HG03439 (cell line): Measurements from ENCODE around the gene MAT2B.
A peak's percentile ranks its signal among the peaks of the same experiment; 100 is the strongest.
"Not testable (repeated sequence)": the region's sequence is repeated elsewhere in the genome, so short reads cannot be mapped to it uniquely, and the experiment has no call there.

ENCODE experiments used
- ATAC-seq: cut with Tn5 transposase; IDR thresholded peaks from one replicate; pipeline ENCODE4 v1.9.1; 2021; ENCODE audit warnings: mild to moderate bottlenecking, moderate library complexity; ENCODE audit not compliant: unreplicated experiment

Gene MAT2B

GRCh38 chr5:163503106-163504078 lies 2.0 kb upstream of the MAT2B start:
- no peak for ATAC-seq

- no peak for ATAC-seq
These were observed 1.1 kb upstream of the MAT2B start for GRCh38 chr5:163504079-163504931.

GRCh38 chr5:163505049-163505367 lies 411 bp upstream of the MAT2B start:
- no peak for ATAC-seq

DNA sequence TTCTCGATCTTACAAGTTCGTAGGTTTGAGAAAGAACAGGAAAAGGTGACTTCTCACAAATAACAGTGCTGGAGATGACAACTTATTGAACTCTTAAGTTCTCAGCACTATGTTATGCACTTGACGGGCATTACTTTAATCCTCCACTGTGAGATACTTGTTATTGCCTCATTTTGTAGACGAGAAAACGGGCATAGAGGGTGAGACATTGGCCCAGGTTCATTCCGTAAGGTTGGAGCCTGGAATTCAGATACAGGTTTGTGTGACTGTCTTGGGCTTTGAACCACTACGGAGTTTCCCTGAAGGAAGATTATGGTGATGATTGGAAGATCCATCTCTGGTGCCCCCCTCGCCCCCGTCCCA lies 657 bp downstream of the MAT2B start:
- ATAC-seq = peak; percentile 14

DNA sequence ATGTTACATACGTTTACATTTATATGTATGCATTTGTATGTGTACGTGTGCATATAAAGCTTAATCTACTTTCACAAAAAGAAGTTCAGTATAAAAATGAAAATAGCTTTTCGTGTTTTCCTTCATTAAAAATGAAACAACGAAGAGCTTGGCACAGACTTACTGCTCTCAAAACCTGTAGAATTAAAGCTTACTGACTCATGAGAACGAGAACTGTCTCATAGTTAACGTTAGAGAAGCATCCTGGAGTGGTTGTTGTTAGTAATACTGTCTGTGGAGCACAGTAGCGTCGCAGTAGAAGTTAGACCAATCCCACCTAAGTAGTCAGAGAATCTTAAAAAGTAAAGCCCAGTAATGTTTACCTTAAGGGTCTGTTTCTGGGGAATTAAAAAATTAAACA lies 1.3 kb downstream of the MAT2B start:
- ATAC-seq = no peak

DNA sequence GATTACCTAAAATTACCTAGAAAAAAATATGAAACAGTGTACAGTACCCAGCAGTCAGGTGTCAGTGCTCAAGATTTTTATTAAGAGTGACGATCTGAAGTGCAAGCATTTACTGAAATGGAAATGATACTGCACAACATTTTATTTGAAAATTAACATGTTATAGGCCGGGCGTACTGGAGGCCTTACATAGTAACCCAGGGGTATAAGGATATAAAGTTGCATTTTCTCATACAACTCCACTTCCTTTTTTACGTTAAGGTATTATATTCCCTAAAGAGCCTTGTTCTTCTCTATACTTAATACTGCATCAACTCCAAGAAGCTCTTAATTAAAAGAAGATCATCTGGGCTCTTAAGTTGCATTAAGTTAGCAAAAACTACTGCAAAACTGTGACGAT lies 3.3 kb downstream of the MAT2B start:
- no peak for ATAC-seq

- no peak for ATAC-seq
These were observed 4.0 kb downstream of the MAT2B start for GRCh38 chr5:163509291-163509951.

GRCh38 chr5:163512526-163512925 lies 7.1 kb downstream of the MAT2B start:
- no peak for ATAC-seq

- no peak for ATAC-seq
These were observed 19.7 kb downstream of the MAT2B start for GRCh38 chr5:163525096-163525495.

DNA sequence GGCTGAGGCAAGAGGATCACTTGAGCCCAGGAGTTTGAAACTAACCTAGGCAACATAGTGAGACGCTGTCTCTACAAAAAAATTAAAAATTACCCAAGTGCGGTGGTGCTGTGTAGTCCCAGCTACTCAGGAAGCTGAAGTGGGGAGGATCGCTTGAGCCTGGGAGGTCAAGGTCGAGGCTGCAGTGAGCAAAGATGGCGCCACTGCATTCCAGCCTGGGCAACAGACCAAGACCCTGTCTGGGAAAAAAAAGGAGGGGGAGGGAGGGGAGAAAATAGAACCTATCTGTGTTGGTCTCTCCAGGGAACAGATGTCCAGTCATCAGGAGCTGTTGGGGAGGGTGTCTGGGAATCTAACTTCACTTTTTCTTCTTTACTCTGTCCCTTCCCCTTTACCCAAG lies 24.3 kb downstream of the MAT2B start:
- no peak for ATAC-seq

DNA sequence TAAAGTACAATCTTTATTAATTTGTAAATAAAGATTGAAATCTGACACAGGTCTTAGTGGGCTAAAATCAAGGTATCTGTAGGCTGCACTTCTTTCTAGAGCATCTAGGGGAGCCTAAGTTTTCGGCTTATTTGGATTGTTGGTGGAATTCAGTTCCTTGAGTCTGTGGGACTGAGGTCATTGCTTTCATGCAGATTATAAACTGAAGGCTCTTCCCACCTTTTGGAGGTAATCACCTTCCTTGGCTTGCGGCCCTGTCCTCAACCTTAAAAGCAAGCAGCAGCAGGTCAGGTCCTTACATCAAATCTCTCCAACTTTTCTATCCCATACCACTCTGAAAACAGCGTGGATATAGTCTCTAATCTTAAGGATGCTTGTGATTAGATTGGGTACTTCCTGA lies 25.9 kb downstream of the MAT2B start:
- ATAC-seq = no peak

DNA sequence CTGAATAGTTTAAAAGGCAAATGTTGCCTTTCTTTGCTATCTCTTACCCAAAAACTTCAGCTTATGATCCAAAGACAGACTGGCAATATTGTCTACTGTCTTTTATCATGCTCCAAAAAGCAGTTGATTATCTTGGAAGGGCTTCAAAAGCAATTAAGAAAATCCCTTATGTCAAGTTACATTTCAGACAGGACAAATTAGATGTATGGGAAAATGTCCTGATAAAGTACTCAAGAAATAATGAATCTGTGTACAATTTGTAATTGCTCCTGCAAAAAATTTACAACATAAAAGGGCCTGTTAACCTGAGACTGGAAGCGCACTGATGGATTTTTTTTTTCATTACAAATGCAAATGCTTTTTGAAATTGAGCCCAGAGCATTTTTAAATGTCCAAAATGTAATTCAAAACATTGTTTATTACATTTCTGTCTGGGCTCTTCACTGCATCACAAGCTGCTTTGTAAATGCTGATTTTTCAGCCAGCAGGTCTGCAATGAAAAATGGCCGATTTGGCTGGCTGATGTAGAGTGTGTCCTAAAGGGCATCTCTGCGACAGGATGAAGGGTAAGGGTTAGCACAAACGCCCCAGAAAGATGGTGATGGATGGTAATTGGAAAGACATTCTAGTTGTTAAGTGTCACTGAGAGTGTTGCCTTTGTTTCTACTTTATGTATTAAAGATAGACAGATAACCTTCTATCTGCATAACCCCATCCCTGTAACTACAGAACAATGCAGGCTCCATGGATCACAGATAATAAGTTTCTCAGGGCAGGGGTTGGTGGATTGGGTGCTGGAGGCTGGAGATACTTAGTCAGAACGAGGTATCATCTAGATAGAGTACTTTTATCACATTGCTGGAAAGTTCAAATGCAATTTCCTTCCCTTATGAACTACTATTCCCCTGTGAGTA lies 27.0 kb downstream of the MAT2B start:
- no peak for ATAC-seq

DNA sequence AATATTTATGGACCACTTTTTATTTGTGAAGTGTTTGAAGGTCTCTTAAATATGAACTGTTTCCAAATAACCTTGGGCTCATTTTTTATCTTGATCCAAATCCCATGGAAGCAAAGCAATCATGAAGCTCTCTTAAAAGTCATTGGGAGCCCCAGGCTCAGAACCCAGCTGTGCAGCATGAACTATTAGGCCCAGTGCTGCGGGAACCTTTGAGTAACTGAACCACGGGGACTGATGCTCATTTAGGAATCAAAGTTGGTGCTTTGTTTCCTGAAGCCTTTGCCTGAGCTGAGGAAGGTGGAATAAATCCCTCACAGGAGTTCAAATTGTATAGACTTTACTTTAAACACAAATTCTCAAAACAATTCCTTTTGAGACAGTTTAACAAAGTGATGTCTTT lies 27.8 kb downstream of the MAT2B start:
- ATAC-seq = no peak

DNA sequence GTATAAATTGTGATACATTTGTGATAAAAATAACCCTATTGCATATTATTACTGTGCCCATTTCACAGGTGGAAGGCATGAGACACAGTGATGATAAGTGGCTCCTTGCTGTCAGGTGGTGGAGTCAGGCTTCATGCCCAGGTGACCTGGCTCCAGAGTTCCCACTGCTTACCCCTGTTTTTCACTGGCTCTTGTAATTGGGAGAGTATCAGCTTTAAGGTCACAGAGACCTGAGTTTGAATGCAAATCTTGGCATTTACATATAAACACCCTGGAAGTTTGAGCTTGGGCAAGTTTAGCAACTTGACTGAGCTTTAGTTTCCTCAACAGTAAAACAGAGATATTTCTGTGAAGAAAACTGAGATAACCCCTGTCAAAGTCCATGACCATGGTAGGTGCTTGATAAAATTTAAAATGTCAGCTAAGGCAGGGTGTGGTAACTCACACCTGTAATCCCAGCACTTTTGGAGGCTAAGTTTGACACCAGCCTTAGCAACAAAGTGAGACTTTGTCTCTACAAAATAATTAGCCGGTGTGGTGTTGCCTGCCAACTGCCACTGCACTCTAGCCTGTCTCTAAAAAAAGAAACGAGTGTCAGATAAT lies 29.2 kb downstream of the MAT2B start:
- ATAC-seq = no peak

GRCh38 chr5:163535290-163535689 lies 29.9 kb downstream of the MAT2B start:
- ATAC-seq = no peak

- not testable (repeated sequence) for ATAC-seq
These were observed 31.0 kb downstream of the MAT2B start for GRCh38 chr5:163536442-163536841.

DNA sequence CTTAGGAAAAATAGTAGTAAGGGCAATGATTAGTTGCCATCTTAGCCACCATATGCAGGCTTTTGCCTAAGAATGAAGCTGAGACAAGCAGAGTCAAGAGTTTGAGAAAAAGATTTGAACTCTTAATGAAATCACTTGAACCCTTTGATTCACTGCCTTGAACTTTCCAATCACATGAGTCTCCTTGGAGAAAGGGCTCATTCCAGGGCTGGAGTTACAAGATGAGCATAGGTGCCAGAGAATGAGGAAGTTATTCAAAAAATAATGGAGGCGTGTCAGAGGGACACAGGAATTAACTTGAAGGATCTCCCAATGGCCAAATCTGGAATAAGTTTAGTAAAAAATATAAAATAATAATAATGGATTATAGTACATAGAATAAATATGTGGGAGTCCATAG lies 35.3 kb downstream of the MAT2B start:
- no peak for ATAC-seq

DNA sequence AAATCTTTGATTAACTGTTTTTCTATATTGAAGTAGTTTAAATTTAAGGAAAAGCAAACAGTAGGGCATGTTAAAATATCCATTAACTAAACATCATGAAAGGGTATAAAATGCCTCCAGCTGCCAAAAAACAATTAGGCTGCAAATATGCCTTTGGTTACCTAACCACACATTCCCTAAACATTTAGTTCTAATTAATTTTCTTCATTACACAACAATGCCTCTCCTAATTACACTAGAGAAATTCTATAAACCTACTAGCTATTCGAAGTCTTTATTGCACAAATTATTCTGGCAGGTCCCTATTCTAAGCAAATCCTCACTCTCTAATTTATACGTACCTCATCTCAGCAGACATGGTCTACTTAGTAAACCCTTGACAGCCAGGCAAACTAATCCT lies 37.4 kb downstream of the MAT2B start:
- no peak for ATAC-seq

DNA sequence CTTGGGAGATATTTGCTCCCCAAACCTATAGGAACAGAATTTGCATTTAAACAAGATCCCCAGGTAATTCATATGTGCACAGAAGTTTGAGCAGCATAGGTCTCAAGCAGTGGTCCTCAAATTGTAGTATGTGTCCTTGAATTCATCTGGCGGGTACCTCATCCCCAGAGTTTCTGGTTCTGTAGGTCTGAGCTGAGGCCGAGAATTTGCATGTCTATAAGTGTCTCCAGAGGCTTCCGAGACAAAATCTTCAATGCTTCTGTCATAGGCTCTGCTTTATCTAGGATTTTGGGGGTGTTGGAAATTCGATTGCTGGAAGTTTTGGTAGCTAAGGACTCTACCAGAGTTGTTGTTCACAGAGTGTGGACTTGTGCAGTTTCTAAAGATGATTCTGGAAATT lies 38.6 kb downstream of the MAT2B start:
- no peak for ATAC-seq

- ATAC-seq = no peak
These were observed 39.4 kb downstream of the MAT2B start for GRCh38 chr5:163544836-163545235.
